GM12891 (cell line): ENCODE results near the gene RIMOC1.

Source experiments
- PAX5 ChIP-seq: IDR thresholded peaks from 2 replicates; pipeline ENCODE4 v1.6.1; 2011; ENCODE audit warnings: low read length, moderate library complexity, mild to moderate bottlenecking; ENCODE audit not compliant: insufficient read depth, severe bottlenecking
- POLR2A ChIP-seq: IDR thresholded peaks from 2 replicates; pipeline ENCODE4 v1.6.1; 2011; ENCODE audit warnings: low read depth, low read length, control low read depth
- POLR2AphosphoS5 ChIP-seq: IDR thresholded peaks from 2 replicates; pipeline ENCODE4 v1.6.1; 2011; ENCODE audit warnings: low read depth, low read length, control low read depth
- SPI1 ChIP-seq: IDR thresholded peaks from 2 replicates; pipeline ENCODE4 v1.6.1; 2011; ENCODE audit warnings: low read depth, low read length, control low read depth
- TAF1 ChIP-seq: IDR thresholded peaks from 2 replicates; pipeline ENCODE4 v1.6.1; 2011; ENCODE audit warnings: low read depth, low read length, control low read depth

- TF ChIP-seq POLR2A: no peak
- no peak for TF ChIP-seq PAX5
- no peak for TF ChIP-seq SPI1
- no peak for TF ChIP-seq TAF1
- no peak for TF ChIP-seq POLR2AphosphoS5
Observed at GRCh38 chr5:41863871-41864486, 40.2 kb upstream of the RIMOC1 start.
